ENCODE results near the gene CPAMD8. TPM values are rescaled to one million over a fixed set of nuclear protein-coding genes. Genes with fewer than 3 reads are reported as not detected.
A peak's percentile ranks its signal among the peaks of the same experiment; 100 is the strongest.

Gene CPAMD8
- total and polyA plus RNA-seq, 9 of the 15 experiments (the other 6 are each of a cell fraction or from before 2014, with no cell fraction given), result 0.20 to 2.1 (median 1.3) TPM

- Histone ChIP-seq H3K79me2 (ENCODE audit: control insufficient read depth, insufficient read depth, low read length) (peaks cover 25% of the 10 kb centered on the region), H3K27me3 (ENCODE audit: control insufficient read depth in 2 of 2, insufficient read depth in 2 of 2, low read length in 2 of 2) (no peaks in the 10 kb centered on the region), H3K4me1 (replicated peaks in 1 of 2; ENCODE audit: control insufficient read depth in 2 of 2, insufficient read depth in 2 of 2, low read length in 2 of 2) (peaks cover 30 to 75% of the 10 kb centered on the region in 2 experiments), H3K27ac (ENCODE audit: extremely low read depth, low read depth, low read length) (peak overlapping the region; percentile 95), H4K20me1 (replicated peaks; ENCODE audit: control insufficient read depth, insufficient read depth, low read length) (no peaks in the 10 kb centered on the region), H3K36me3 (ENCODE audit: control insufficient read depth, insufficient read depth, low read length) (peaks cover 19% of the 10 kb centered on the region; the same call in 2 of the 3 replicates), H3K9me3 (replicated peaks; ENCODE audit: control insufficient read depth, insufficient read depth, low read depth, low read length) (no peaks in the 10 kb centered on the region), H3K9ac (ENCODE audit: insufficient read depth in 1 of 2, low read depth in 2 of 2, low read length in 2 of 2) (peak overlapping the region; percentile 81 to 87), H3K4me2 (ENCODE audit: insufficient read depth, low read length) (peak overlapping the region; percentile 71), H2AFZ (ENCODE audit: low read depth, low read length) (peak overlapping the region; percentile 65), H3K4me3 (peak overlapping the region; percentile 62), H3K9me1 (ENCODE audit: control insufficient read depth, insufficient read depth, low read length) (no peaks in the 10 kb centered on the region)
- intact Hi-C loops (cut with micrococcal nuclease), result loop anchor here (5.0 kb wide), 2 partner anchors 183 to 397 kb away; no protein-coding TSS in a partner anchor
- 4% methylated on average over 21 of the region's 30 CpGs for WGBS (ENCODE audit: insufficient coverage, low coverage, missing lambda C conversion rate)
- DNase-seq (ENCODE audit: extremely low read depth in 1 of 4, low spot score in 3 of 4) (peak; percentile 79 to 90 (median 84)), ATAC-seq (peak; percentile 13), FAIRE-seq (no peak)
- ChIA-PET POLR2A (interaction anchor here (1.2 kb wide), 2 partner anchors 8 to 126 kb away, joined by 3 to 4 read pairs; no protein-coding TSS in a partner anchor), CTCF (ENCODE audit: low intra/inter-chr PET ratio) (no interaction called here)
- in situ Hi-C loops (cut with MboI), result no loop called here
- BruUV-seq (replicated peaks), result no TSS peak
- peak; percentile 96 for TF ChIP-seq TFAP4 (CRISPR knock-in tag; IDR thresholded peaks at IDR 0.05; ENCODE audit: borderline replicate concordance)
- TF ChIP-seq FOSL1 (tag; conservative IDR thresholded peaks at IDR 0.05), result peak; percentile 44; the same call in 1 of the 2 replicates
- TF ChIP-seq ASH1L (IDR thresholded peaks at IDR 0.05; ENCODE audit: borderline replicate concordance, low read depth, partially characterized antibody), result no peak
- TF ChIP-seq MTA2 (IDR thresholded peaks at IDR 0.05; ENCODE audit: low read depth), result peak; percentile 23; the same call in 1 of the 2 replicates
- TF ChIP-seq KAT8 (IDR thresholded peaks at IDR 0.05; ENCODE audit: low read depth), result no peak
- TF ChIP-seq CBFA2T3 (IDR thresholded peaks at IDR 0.05), result peak; percentile 23
- TF ChIP-seq KDM4B (IDR thresholded peaks at IDR 0.05; ENCODE audit: borderline replicate concordance in 2 of 2, low read depth in 1 of 2), result no peak
- TF ChIP-seq RAD21 (CRISPR knock-in tag; conservative IDR thresholded peaks at IDR 0.05 in 1 of 2, IDR thresholded peaks at IDR 0.05 in 1 of 2), result no peak
- TF ChIP-seq LARP7 (IDR thresholded peaks at IDR 0.05), result peak; percentile 21; the same call in 1 of the 2 replicates
- no peak for TF ChIP-seq HDAC8 (tag; IDR thresholded peaks at IDR 0.05)
- peak; percentile 73 for TF ChIP-seq MTA1 (IDR thresholded peaks at IDR 0.05; ENCODE audit: borderline replicate concordance)
- TF ChIP-seq WHSC1 (IDR thresholded peaks at IDR 0.05; ENCODE audit: low read length), result no peak
- TF ChIP-seq TAF7 (tag; IDR thresholded peaks at IDR 0.05), result no peak
- 0 out of 2 replicates have a peak, but pooled peaks have one; percentile 25 for TF ChIP-seq BCOR (IDR thresholded peaks at IDR 0.05)
- peak; percentile 75; the same call in 1 of the 2 replicates for TF ChIP-seq GATAD2A (IDR thresholded peaks at IDR 0.05)
- peak; percentile 62; the same call in 1 of the 2 replicates for TF ChIP-seq HES1 (IDR thresholded peaks at IDR 0.05; ENCODE audit: low read depth)
- no peak for TF ChIP-seq SRSF3 (IDR thresholded peaks at IDR 0.05; ENCODE audit: insufficient read depth, low read length)
- TF ChIP-seq ZNF740 (CRISPR knock-in tag; IDR thresholded peaks at IDR 0.05), result 0 out of 2 replicates have a peak, but pooled peaks have one; percentile 10
- no peak for TF ChIP-seq ZNF740 (tag; IDR thresholded peaks at IDR 0.05)
- peak; percentile 12 for TF ChIP-seq NCOR1 (IDR thresholded peaks at IDR 0.05)
- TF ChIP-seq CREB1 (IDR thresholded peaks at IDR 0.05), result no peak
- no peak for TF ChIP-seq CREB1 (CRISPR knock-in tag; IDR thresholded peaks at IDR 0.05)
Observed at GRCh38 chr19:16895467-16896145, 131.0 kb downstream of the CPAMD8 start.
